ENCODE data around the gene CARD10. TPM values are rescaled to one million over a fixed set of nuclear protein-coding genes. Genes with fewer than 3 reads are reported as not detected.

CARD10 gene
- total and polyA plus RNA-seq, 2 of the 8 experiments (the other 6 are each of a cell fraction or from before 2014, with no cell fraction given): 13.5 to 14.4 TPM

DNA sequence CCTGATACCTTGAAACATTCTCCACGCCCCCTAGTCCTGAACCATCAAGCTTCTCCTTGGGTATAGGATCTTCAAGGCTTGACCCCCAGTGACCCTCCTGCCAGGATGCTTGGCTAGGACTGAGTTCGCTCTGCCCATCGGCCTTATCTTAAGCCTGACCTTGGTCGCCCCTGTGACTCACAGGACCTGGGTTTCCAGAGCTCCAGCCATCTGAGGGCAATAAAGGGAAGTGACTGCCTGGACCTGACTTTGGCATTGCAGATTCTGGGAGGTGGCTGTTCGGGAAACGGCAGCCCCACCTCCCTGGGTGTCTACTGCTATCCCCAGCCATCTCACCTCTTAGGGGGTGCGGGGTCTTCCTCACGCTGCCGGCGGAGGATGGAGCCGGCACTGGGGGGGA, 15.4 kb downstream of the CARD10 start:
- FAIRE-seq (no peak), DNase-seq (ENCODE audit: low read depth in 1 of 2, low spot score in 2 of 2) (no peak)
- TF ChIP-seq POU5F1 (IDR thresholded peaks at IDR 0.05; ENCODE audit: low read depth, low read length) (no peak), BRCA1 (IDR thresholded peaks at IDR 0.05; ENCODE audit: low read depth, low read length) (no peak), SP4 (IDR thresholded peaks at IDR 0.05; ENCODE audit: low read length) (no peak)
- Histone ChIP-seq H2BK12ac (ENCODE audit: low read depth, low read length) (no peak overlapping the region), H4K5ac (ENCODE audit: insufficient read length, low read depth, low read length) (no peak overlapping the region), H3K36me3 (ENCODE audit: control insufficient read depth in 2 of 4, insufficient read depth in 4 of 4, low read length in 3 of 4) (no peaks in the 10 kb centered on the region; a peak in 2 of 8 replicates), H3K23me2 (ENCODE audit: low read depth, low read length) (no peaks in the 10 kb centered on the region), H3K9me3 (ENCODE audit: insufficient read depth in 2 of 2, low read depth in 1 of 2, low read length in 1 of 2) (no peaks in the 10 kb centered on the region), H3K18ac (ENCODE audit: extremely low read depth, low read length) (no peak overlapping the region), H3K27ac (ENCODE audit: low read depth, low read length) (no peak overlapping the region), H4K20me1 (replicated peaks in 1 of 2; ENCODE audit: control insufficient read depth in 1 of 2, insufficient read depth in 2 of 2, low read length in 2 of 2) (no peaks in the 10 kb centered on the region), H2BK5ac (ENCODE audit: low read depth, low read length) (no peak overlapping the region), H3K14ac (ENCODE audit: insufficient read length) (no peak overlapping the region), H2BK15ac (ENCODE audit: low read length) (no peak overlapping the region), H3K4me1 (replicated peaks in 1 of 4; ENCODE audit: control insufficient read depth in 3 of 4, insufficient read depth in 4 of 4, low read length in 3 of 4) (peaks cover 0 to 14% (median 7%) of the 10 kb centered on the region in 4 experiments; a peak in 5 of 7 replicates), H3K27me3 (replicated peaks in 1 of 4; ENCODE audit: control insufficient read depth in 3 of 4, extremely low read depth in 1 of 4, insufficient read depth in 3 of 4, low read length in 3 of 4) (no peaks in the 10 kb centered on the region; a peak in 1 of 7 replicates), H3K4me3 (ENCODE audit: extremely low read depth in 1 of 4, insufficient read depth in 2 of 4, low read depth in 3 of 4, low read length in 4 of 4) (no peak overlapping the region), H2AK5ac (ENCODE audit: low read depth, low read length) (no peak overlapping the region), H3K79me1 (ENCODE audit: low read depth, low read length) (no peaks in the 10 kb centered on the region), H2BK20ac (ENCODE audit: low read length) (no peak overlapping the region), H2BK120ac (replicated peaks; ENCODE audit: low read depth, low read length) (no peak overlapping the region), H3K23ac (ENCODE audit: insufficient read length) (no peak overlapping the region), H3K56ac (replicated peaks; ENCODE audit: insufficient read length, low read depth, low read length) (no peak overlapping the region), H3K79me2 (ENCODE audit: control insufficient read depth in 1 of 2, insufficient read depth in 2 of 2, low read length in 2 of 2) (no peaks in the 10 kb centered on the region), H4K91ac (replicated peaks; ENCODE audit: insufficient read length, low read length) (no peak overlapping the region), H2AFZ (ENCODE audit: low read length) (no peak overlapping the region), H4K8ac (ENCODE audit: extremely low read depth, insufficient read depth, low read length) (no peak overlapping the region), H3K4ac (replicated peaks; ENCODE audit: insufficient read length, low read depth, low read length) (no peak overlapping the region), H3K9ac (replicated peaks in 1 of 4; ENCODE audit: extremely low read depth in 1 of 4, low read depth in 3 of 4, low read length in 3 of 4) (no peak overlapping the region), H3K4me2 (ENCODE audit: insufficient read depth in 1 of 2, low read depth in 2 of 2, low read length in 2 of 2) (no peak overlapping the region)
- ChIA-PET CTCF (ENCODE audit: partially characterized antibody) (interaction anchor here (1.2 to 7.3 kb wide), 3 partner anchors 10 to 58 kb away, joined by 3 to 45 read pairs (median 5); no protein-coding TSS in a partner anchor), POLR2A (ENCODE audit: partially characterized antibody) (no interaction called here)
- WGBS, 2 experiments (ENCODE audit: extremely low coverage in 1 of 2, insufficient coverage in 1 of 2, insufficient read length in 1 of 2, insufficient replicate concordance in 2 of 2, low coverage in 1 of 2, low lambda C conversion rate in 2 of 2, missing lambda C conversion rate in 1 of 2): 90% methylated on average over 11 of the region's 11 CpGs; no CpG with 5 or more reads in 1 of the 2 experiments
